Adipose tissue (tissue), 3 donors: ENCODE results near the gene SLC6A12. TPM values are rescaled to one million over a fixed set of nuclear protein-coding genes. Genes with fewer than 3 reads are reported as not detected.

Source experiments
- H3K27ac ChIP-seq: one replicate; pipeline ENCODE4 v1.5.1; 2013; ENCODE audit warnings: low read depth, low read length
- WGBS, 3 donors: extraction: QIAGEN DNeasy Blood & Tissue Kit; methylation state at CpG; one replicate each; pipeline ENCODE4 v1.1.7; 2013; 5-methylcytosine and 5-hydroxymethylcytosine counted together
- polyA plus RNA-seq, 3 donors: library from polyadenylated mRNA; stranded (reverse); fragments of 200-250 nt; gene quantifications; one replicate each; pipeline ENCODE4 v1.2.3, GENCODE V29; 2013
- donor health status: healthy with polysubstance abuse.
- donor health status: Bipolar disorder and iron deficiency.
- donor health status: healthy.

The SLC6A12 gene
- polyA plus RNA-seq, 3 donors: 0.16 to 1.0 (median 0.34) TPM

DNA sequence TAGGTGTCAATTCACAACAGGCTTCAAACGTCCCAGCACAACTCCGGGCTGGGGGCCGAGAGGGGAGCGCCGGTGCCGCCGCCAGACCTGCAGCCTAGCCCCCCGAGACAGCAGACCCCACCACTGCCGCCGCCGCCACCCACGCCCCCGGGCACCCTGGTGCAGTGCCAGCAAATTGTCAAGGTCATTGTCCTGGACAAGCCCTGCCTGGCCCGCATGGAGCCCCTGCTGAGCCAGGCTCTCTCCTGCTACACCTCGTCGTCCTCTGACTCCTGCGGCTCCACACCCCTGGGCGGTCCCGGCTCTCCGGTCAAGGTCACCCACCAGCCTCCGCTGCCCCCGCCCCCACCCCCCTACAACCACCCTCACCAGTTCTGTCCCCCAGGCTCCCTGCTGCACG is 39.4 kb downstream of the SLC6A12 start:
- H3K27ac ChIP-seq: no peak overlapping the region
- 37 to 78% (median 71%) methylated on average over 17 to 23 of the region's 23 CpGs for WGBS, 3 donors

GRCh38 chr12:174124-174523 is 39.8 kb downstream of the SLC6A12 start:
- 59 to 81% (median 77%) methylated on average over 6 of the region's 6 CpGs for WGBS, 3 donors
- H3K27ac ChIP-seq: no peak overlapping the region

DNA sequence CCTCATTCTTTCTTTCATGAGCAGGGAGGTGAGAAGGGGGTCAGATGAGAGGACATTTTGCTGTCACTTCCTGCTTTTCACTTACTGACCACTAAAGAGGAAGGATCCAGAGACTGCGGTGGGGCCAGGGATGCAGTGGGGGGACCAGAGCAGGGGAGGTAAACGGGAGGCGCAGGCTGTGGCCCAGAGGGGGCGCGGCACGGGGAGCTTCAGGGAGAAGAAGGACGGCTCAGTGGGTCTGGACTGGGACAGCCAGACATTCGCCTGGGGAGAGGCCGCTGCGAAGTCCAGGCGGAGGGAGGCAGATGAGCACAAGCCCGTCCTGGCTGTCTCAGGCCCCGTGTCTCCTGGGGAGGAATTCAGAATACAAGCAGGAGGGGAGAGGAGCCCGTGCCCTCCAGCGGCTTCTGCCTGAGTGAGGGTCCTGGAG is 41.2 kb downstream of the SLC6A12 start:
- WGBS, 3 donors: 51 to 82% (median 60%) methylated on average over 15 of the region's 15 CpGs
- no peak overlapping the region for H3K27ac ChIP-seq

- WGBS, 3 donors: 46 to 57% (median 50%) methylated on average over 18 of the region's 18 CpGs
- no peak overlapping the region for H3K27ac ChIP-seq
Measured at GRCh38 chr12:171743-172676, 41.9 kb downstream of the SLC6A12 start.

DNA sequence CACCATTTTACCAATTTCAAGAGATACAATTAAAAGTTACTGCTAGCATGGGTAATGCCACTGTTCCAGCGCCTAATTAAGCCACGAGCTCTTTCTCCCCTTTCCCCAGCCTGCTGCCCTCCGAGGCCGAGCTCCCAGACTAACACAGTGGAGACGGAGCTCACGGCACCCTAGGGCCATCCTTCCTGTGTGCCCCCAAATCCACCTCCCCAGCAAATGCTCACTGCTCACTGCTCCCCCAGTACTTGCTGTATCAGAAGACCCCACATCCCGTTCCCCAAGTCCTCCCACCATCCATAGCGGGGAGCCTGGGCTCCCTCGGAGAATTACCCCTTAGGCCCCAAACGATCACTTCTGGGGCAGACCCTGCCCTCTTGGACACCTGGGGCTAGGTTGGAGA is 42.7 kb downstream of the SLC6A12 start:
- WGBS, 3 donors: 87 to 92% (median 90%) methylated on average over 10 of the region's 10 CpGs
- H3K27ac ChIP-seq: no peak overlapping the region

- WGBS, 3 donors: 82 to 88% (median 82%) methylated on average over 27 to 29 of the region's 29 CpGs
- H3K27ac ChIP-seq: no peak overlapping the region
Measured at GRCh38 chr12:170371-171225, 43.4 kb downstream of the SLC6A12 start.

DNA sequence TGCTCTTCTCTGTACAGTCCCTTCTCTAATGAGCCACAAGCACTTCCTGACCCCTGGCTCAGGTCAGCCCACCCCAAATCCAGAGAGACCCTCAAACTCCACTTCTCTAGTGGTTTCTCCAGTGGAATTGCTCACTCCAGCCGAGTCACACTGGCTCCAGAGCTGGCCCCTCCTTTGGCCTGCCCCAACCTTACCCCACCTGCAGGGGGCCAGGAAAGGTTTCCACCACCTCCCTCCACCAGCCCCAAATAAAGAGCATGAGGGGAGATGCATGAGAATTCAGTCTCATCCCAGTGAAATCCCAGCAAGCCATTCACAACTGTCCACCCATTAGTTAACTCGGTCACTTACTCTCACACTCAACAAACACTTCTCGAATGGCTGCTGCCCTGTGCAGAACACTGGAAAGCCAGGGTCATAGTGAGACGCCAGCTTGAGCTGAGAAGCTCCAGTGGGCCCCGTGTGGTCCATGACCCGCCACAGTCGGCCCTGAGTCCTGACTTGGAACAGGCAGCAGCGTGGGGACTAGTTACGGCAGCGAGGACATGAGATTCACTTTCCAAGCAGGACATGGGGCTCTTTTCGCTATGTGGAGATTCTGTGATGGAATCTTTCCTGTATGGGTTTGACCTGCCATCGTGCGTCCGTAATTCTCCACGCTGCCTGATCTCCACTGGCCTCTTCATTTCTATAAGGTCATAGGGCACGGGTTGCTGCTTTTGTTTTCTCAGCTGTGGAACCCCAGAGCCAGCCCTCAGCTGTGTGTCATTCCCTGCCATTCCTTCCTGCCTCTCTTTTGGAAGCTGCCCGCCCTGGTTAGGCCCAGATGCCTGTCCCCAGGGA is 44.2 kb downstream of the SLC6A12 start:
- 73 to 83% (median 78%) methylated on average over 17 of the region's 17 CpGs for WGBS, 3 donors
- H3K27ac ChIP-seq: no peak overlapping the region

DNA sequence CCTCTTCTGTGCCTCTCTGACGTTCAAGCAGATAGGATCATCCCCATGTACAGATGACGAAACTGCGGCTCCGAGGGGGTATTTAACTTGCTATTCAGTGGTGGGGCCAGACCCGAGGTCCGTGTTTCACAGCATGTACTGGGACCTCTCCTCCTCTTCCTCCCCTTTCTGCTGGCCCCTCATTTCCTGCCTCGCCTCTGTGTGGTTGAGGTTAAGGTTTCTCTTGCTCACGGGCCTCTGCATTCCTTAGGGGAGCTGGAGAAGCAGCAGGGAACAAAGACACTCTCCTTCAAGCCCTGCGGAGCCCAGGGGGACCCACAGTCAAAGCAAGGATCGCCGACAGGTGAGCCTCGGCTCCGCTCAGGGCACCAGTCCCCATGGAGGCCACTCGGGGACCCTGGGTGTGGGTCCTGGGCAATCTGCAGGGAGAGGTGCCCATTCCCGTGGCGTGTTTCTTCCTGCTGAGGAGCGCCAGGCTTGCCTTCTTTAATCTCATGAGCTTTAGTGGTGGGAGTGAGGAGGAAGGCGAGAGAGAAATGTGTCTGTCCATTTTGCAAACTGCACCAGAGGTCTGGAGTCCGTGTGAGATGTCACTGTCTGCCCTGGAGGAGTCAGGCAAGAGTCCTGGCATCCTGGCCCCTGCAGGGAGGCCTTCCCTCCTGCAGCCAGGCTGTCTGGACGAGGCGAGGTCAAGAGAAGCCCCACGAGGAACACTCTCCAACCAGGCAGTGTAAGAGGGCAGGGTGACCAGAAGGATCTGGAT is 45.0 kb downstream of the SLC6A12 start:
- no peak overlapping the region for H3K27ac ChIP-seq
- WGBS, 3 donors: 61 to 69% (median 62%) methylated on average over 22 of the region's 22 CpGs

DNA sequence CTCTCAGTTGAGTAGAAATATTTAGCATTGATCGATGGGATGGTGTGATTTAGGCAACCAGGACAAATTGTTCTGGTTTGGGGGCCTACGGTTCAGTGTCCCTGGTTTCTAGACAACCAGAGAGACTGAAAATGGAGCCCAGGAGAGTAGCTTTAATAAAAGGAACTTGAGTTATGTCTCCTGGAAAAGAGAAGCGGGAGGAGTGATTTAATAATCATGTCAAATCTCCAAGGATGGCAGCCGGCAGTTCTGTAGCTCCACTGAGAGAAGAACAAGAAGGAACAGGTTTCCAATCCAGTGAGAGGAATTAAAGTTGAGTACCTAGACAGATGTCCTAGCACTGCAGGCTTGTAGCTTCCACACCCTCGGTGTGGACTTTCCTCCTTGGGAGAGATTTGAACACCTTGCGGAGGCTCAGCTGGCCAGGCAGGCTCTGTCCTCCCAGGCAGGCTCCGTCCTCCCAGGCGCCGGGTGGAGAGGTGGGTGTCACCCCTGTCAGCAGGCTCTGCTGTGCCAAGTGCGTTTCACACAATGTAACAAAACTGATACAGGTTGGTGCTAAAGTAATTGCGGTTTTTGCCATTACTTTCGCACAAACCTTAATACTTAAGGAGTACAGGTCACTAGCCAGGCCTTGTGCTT is 45.9 kb downstream of the SLC6A12 start:
- 83 to 87% (median 84%) methylated on average over 12 of the region's 12 CpGs for WGBS, 3 donors

GRCh38 chr12:166425-167075 is 47.4 kb downstream of the SLC6A12 start:
- 76 to 86% (median 79%) methylated on average over 11 of the region's 11 CpGs for WGBS, 3 donors
- H3K27ac ChIP-seq: no peak overlapping the region

More for the DNA sequence above, 45.9 kb downstream of the SLC6A12 start:
- H3K27ac ChIP-seq: no peak overlapping the region

GRCh38 chr12:165862-166368 is 48.0 kb downstream of the SLC6A12 start:
- 90 to 93% (median 92%) methylated on average over 15 of the region's 15 CpGs for WGBS, 3 donors

DNA sequence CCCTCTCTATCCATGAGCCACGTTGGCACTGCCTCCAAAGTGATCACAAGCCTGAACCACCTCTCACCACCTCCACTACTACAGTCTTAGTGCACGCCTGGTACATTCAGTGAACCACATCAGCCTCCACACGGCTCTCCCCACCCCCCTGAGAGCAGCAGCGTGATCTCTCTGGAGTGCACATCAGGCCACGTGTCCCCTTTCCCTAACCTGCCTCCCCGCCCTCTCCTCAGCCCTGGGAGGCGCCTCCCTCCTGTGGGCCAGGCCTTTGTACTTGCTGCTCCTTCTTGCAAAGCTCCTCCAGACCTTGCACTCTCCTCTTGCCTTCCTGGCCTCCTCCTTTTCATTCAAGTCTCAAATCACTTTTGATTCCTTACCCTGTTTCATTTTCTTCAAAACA is 49.8 kb downstream of the SLC6A12 start:
- no peak overlapping the region for H3K27ac ChIP-seq
- WGBS, 3 donors: 67 to 86% (median 79%) methylated on average over 7 of the region's 7 CpGs

More at GRCh38 chr12:165862-166368, 48.0 kb downstream of the SLC6A12 start:
- H3K27ac ChIP-seq: no peak overlapping the region

GRCh38 chr12:163406-163986 is 50.5 kb downstream of the SLC6A12 start:
- H3K27ac ChIP-seq: no peak overlapping the region
- whole genome bisulfite sequencing, 3 donors: 87 to 90% (median 89%) methylated on average over 26 of the region's 26 CpGs

DNA sequence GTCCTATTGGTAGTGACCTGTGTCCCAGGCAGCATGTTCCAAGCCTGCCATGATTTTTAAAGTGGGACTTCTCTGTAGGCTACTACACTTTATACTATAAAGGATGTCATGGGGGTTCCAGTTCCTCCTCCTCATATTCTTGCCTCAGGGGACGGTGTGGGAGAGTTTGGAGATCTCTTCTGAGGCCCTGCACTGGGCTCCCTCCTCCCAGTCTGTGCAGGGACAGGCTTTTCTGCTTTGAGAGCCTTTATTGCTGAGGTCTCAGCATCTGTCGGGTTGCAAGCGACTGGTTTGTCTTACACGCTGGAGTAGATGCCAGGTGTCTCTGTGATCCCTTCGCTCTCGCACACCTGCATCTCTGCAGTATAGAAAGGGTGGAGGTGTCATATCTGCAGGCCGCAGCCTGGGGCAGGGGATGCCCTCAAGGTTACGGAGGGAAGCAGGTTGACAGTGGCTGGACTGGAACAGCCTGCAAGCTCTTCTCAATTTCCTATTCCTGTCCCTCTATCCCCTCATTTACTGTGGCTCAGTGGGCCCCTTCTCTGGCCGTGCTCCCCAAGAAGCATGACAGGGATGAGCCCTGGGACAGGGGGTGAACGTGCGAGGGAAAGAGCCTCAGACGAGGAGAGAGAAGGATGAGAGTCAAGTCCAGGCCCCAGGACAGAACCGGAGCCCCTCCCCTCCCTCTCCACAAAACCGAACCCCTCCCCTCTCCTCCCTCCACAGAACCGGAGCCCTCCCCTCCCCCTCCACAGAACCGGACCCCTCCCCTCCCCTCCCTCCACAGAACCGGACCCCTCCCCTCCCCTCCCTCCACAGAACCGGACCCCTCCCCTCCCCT is 51.3 kb downstream of the SLC6A12 start:
- WGBS, 3 donors: 67 to 86% (median 75%) methylated on average over 15 to 18 of the region's 18 CpGs
- no peak overlapping the region for H3K27ac ChIP-seq

DNA sequence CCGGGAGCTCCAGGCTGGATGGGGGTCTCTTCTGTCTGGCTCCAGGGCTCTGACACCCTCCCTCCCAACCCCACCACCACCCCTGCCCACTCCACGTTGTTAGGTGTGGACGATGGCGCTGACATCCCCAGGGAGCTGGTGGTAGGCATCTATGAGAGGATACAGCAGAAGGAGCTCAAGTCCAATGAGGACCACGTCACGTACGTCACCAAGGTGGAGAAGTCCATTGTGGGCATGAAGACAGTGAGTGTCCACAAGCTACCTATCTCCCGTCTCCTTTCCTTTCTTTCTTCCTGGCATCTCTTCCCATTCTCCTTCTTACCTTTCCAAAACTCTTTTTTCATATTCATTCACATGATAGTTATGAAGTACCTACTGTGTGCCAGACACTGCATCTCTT is 52.1 kb downstream of the SLC6A12 start:
- no peak overlapping the region for H3K27ac ChIP-seq
- WGBS, 3 donors: 90 to 95% (median 93%) methylated on average over 8 of the region's 8 CpGs
